ENCODE data around the gene NFATC3.

- TF ChIP-seq CTCF (IDR thresholded peaks at IDR 0.05) (no peak), EZH2 (IDR thresholded peaks at IDR 0.05; ENCODE audit: borderline replicate concordance, insufficient read depth, low read depth, low read length, poor library complexity, severe bottlenecking) (no peak)
Measured at GRCh38 chr16:68078701-68079375, 6.3 kb upstream of the NFATC3 start.

All from B cell (primary cell).